IPS-NIHi11 (cell line): ENCODE results near the gene TALDO1.

Experiments
- DNase-seq: peaks from one replicate; pipeline ENCODE4 v3.0.0; 2012; ENCODE audit warnings: mixed read lengths, low spot score

The TALDO1 gene

GRCh38 chr11:787084-787675 lies 39.9 kb downstream of the TALDO1 start:
- DNase-seq, result no peak

GRCh38 chr11:788009-788640 lies 40.9 kb downstream of the TALDO1 start:
- DNase-seq, result no peak

GRCh38 chr11:788953-789940 lies 42.0 kb downstream of the TALDO1 start:
- DNase-seq, result no peak

DNA sequence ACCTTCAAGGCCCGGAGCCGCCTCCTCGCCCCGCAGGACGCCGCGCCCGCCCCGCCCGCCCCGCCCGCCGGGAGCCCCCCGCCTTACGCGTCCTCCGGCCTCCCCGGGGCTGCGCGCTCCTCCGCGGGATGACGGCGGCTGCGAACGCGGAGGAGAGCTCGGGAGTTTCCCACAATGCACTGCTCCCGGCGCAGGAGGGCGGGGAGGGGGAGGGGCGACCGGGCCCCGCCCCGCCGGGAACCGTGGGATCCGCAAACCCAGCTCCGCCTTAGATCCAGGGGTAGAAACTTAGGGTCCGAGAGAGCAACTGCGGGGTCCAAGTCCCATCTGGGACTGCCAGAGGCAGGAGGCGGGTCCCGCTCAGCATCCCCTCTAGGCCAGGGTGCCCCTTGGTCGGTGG lies 42.7 kb downstream of the TALDO1 start, which contains the start of gene CEND1:
TSS of gene CEND1 (minus strand) at position 148 of the 400 bp plus-strand sequence. CDS start 1,514 bp downstream, outside the sequence.
- peak; percentile 79 for DNase-seq

DNA sequence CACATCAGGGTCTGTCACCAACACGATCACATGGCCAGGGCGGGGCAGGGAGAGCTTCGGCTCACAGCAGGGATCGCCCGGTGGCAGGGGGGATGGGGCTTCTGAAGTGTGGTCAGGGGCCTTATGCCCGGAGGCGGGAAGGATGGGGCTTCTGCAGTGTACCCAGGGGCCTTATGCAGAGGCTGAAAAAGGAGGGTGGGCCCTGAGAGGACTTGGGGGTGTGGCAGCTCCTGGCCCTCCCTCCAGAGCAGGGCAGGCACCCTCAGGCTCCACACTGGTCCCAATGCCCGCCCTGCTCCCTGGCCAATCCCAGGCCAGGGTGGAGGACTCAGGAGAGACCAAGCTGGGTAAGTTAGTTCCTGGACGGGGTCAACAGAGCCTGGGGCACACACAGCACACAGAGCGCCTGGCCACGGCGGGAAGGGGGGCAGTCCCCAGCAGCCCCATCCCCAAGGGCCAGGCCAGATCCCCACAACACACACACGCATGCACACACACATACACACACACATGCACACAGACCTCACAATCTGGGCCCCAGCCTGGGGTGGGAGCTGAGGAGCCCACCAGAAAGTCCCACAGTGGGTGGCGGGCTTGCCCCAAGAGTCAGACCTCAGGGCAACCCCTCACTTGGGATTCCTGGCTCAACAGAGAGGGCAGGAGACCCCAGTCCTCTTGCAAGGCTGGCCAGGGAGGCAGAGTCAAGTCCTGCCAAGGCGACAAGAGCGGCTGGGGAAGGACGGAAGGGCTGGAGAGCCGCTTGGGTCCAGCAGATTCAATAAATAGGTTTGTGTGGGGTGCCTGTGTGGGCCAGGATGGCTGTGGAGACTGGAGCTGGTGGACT lies 43.7 kb downstream of the TALDO1 start:
- DNase-seq, result peak; percentile 70

DNA sequence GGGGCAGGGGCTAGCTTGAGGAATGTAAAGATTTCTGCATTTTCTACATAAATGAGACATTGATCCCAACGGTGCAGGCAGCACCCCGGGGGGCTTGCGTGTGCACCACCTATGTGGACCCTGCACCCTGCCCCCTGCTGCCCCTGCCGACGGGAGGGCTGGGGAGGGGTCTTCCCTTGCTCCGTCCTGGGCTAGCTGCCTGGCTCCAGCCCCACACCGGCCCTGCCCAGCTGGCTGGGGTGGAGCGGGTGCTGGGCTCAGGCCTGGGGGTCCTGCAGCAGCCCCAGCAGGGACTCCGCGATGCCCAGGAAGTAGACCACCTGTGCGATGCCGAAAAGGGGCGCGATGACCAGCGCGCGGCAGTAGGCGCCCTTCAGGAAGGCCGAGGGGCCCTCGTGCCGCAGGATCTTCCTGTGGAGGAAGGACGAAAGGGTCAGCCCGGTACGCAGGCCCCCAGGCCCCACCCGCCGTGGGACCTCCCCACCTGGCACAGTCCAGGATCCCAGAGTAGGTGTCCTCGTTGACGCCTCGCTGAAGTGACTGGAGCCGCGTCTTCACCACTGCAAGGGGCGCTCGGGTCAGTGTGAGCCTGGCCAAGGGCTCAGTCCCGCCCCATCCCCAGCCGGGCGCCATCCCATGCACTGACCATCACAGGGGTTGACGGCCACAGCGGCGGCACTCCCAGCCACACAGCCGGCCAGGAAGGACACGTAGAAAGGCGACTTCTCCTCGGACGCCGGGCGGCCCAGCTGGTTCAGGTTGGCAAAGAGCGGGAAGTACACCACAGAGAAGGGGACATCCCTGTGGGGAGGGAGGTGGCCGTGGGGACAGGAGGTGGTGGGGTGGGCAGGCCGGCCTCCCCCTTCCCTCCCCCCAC lies 44.6 kb downstream of the TALDO1 start:
- no peak for DNase-seq

- no peak for DNase-seq
These were observed 45.2 kb downstream of the TALDO1 start for GRCh38 chr11:792535-792821.

DNA sequence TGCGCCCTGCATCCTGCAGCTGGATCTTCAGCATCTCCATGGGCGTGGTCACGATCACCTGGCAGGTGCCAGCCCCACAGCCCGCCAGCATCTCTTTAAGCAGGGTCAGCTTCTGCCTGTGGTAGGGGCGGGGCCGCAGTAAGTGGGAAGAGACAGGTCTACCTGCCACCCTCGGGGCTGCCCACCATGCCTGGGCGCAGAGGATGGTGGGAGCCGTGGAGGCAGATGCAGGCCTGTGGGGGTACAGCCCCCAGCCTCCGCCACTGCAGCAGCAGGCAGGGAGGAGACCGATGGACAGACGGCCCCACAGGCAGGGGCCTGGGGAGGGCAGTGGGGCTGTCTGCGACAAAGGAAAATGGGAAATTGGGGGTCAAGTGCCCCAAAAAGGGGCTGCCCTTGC lies 45.6 kb downstream of the TALDO1 start:
- DNase-seq, result no peak

- DNase-seq, result no peak
These were observed 46.3 kb downstream of the TALDO1 start for GRCh38 chr11:793556-793955.

DNA sequence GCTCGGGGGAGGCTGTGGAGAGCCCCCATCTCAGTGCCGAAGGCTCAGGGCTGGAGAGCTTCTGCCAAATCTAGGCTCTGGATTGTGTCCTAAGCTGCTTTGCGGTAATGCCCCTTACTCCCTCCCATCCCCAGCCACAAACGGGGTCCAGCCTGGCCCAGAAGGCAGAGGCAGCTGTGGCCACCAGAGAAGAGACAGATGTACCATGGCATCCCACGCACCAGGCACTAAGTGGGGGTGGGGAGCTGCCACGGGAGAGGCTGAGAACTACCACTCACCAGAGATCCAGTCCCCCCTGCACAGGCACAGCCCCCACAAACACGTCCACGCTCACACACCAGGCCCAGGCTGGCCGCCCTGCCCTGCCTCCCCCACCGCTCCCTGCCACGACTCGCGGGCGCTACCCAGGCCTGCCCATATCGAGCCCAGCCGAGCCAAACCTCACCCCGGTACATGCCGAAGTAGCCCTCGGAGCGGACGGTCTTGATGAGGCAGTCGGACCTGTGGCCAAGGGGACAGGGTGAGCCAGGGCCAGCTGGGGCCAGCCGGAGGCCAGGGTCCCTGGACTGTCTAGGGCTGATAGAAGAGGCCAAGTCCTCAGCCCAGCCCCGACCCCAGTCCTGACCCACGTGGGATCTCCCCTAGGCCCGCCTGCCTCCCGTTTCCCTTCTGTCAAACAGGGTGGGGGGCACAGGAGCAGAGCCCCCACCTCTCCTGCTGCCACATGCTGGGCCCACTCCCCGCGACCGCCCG lies 46.9 kb downstream of the TALDO1 start:
- no peak for DNase-seq

GRCh38 chr11:794766-795633 lies 47.7 kb downstream of the TALDO1 start:
- no peak for DNase-seq

DNA sequence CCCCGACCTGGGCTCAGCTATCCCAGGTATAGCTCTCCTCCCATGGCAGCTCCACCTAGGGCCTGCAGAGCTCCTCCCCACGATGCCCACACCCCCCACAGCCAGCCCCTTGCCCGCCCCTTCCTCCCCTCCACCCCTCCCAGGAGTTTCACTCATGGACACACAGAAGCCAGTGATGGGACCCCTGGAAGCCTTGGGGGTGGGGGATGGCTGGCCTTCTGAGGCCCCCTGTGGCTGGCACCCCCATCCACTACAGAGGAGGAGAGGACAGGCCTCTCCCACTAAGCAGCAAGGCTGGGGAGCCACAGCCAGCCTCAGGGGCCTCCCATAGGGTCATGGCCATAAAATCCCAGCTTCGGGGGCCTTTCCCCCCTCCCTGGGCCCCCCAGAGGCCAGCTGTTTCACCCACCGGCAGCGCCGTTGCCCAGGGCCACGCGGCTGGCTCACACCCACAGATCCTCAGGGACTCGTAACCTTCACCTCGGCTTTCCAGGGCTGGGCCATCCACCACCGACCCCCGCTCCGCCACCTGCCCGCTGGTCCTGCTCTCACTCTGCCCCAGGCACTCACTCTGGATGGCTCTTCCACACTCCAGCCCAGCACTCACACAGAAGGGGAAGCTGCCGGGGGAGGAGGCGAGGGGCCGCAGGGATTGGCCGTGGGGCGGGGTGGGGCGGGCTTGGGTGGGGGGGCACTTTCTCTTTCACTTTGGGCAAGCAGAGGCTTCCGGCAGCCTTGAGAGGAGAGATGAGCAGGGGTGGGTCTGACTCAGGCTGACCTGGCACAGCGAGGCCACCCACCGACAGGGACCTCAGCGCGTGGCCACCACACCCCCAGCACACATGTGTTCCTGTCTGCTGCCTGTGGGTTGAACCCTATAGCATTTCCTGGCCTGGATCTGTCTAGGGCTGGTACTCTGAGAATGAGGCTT lies 48.6 kb downstream of the TALDO1 start:
- DNase-seq, result no peak

DNA sequence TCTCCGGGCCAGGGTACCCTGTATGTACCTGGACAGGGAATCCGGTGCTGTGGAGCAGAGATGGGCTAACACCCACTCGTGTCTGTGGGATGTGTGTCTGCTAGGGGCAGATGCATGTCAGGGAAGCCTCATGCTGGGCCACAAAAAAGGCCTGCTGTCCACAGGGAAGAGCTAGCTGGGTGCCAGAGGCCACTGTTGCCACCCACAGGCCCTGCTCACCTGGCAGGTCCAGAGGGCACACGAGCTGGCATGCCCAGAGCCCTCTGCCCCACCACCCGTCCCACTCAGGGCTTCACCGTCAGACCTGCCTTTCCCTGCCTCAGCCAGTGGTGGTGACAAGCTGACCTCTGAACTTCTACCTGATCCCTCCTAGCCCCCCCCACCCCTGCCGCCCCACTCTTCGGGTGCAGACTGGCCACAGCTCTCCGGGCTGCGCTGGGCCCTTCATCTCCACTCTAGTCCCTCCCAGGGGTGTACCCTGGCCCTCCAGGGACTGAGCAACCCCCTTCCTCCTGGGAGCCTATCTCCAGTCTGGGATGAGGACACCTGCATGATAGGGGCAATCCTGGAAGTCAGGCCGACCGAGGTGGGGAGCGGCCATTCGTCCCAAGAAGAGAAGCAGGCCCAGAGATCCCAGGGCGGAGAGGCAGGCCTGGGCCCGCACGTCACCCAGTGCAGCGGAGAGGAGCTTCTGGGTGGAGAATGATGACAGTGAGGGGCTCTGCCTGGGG lies 49.5 kb downstream of the TALDO1 start:
- no peak for DNase-seq

DNA sequence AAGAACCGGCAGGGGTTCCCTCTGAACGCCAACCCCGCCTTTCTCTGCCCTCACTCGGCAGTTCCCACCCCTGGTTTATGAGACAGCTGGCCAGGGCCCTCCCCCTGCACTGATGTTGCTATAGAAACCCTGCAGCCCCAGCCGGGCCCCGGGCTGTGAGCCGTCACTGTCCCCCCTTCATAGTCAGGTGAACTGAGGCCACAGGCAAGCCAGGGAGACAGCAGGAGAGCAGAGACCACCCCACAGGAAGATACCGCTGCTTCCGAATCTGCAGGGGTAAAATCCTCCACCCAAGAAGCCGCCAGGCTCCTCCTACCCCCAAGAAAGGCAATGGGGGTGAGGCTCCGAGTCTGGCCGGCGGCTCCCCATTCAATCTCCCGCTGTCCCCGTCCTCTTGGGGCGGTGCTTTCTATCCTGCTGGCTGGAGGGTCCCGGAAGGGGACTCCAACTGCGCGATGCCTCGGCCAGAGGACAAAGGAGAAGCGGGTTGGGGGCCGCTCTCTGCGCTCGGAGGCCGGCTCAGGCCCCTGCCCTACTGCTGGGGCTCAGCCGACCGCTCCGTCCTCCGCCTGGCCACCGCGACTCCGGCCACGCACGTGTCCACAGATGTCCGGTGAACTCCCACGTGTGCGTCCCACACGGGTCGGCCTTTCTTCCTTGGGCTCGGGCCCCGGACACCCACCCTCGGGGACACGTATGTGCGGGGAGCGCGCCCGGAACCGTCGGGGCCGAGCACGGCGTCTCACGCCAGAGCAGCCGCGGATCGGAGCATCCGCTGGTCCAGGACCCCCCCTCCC lies 50.2 kb downstream of the TALDO1 start:
- peak; percentile 79 for DNase-seq

- DNase-seq, result peak; percentile 99
These were observed 50.9 kb downstream of the TALDO1 start, which contains the start of gene SLC25A22 for GRCh38 chr11:798093-798713. Gene SLC25A22, minus strand, starts transcription at chr11:798281. Its CDS starts 3,275 bp downstream, at chr11:795006.
